Measurements from ENCODE around the gene PDE4A.

Gene PDE4A

DNA sequence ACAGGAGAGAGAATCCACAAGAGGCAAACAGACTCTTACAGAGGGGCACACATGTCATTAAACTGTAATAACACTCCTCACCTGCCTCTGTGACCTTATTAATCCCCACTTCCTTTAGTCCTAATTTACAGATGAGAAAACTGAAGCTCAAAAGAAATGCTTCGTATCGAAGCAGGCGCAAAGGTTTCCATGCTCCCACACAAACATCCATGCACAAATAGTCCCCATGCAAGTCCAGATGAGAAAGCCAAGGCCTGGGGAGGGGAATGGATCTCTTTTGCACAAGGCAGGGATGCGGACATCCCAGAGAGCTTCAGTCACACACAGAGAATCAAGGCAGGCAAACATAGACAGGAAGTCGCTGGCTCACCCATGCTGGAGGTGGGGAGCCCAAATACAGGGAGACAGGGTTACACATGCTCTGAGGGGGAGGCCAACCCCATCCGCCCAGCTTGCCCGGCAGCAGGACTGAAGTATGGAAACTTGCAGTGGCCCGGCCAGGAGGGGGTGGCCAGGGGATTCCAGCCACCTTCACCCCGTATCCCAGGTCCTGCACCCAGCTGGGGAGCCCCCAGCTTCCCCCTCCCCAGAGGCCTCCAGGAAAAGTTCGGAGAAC, 96.4 kb downstream of the PDE4A start:
- no peak for DNase-seq

DNA sequence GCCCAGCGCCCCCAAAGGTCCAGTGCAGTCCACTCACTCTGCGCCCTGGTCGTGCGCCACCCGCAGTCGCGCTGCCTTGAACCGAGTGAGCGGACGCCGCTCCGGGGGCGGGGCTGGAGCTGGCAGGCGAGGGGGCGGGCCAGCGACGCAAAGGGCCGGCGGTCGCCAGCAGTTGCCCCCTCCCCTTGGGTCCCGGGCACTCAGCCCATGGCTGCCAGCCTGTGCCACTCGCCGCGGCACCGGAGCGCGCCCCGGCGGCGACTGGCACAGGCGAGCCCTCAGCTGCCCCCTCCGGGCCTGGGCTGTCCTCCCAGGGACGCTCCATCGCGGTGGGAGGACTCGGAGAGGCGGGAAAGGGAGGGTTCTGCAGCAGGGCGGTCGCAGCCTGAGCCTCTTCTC, 97.0 kb downstream of the PDE4A start, which contains the start of gene S1PR5:
Gene S1PR5, minus strand, starts transcription at position 87 of the 399 bp plus-strand sequence. CDS start 2,436 bp downstream, outside the sequence.
- DNase-seq, result no peak

DNA sequence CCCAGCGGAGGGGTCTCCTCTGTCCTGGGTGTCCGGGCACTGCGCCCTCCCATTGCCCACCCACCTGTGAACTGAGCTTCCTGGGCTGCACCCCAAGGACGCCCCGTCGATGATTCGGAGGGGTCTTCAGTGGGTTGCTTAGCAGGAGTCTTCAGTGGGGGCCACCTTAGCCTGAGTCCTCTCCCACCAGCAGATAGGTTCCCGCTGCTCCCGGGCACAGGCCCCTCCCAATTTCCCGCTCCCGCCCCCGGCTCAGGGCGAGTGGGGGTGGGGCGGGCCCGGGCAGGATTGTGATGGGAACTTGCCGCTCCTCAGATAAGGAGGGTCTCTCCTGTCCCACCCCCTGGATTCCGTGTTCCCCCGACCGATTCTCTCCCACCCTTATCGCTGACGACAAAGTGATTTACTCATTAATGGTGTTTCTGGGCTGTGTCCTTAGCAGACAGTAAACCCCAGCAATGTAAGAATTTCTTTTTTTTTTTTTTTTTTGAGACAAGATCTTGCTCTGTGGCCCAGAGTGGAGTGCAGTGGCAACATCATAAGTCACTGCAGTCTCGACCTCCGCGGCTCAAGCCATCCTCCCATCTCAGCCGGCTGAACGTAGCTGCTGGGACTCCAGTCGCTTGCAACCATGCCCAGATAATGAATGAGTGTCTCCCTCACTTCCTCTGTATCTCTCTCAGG, 97.6 kb downstream of the PDE4A start:
- DNase-seq, result no peak

DNA sequence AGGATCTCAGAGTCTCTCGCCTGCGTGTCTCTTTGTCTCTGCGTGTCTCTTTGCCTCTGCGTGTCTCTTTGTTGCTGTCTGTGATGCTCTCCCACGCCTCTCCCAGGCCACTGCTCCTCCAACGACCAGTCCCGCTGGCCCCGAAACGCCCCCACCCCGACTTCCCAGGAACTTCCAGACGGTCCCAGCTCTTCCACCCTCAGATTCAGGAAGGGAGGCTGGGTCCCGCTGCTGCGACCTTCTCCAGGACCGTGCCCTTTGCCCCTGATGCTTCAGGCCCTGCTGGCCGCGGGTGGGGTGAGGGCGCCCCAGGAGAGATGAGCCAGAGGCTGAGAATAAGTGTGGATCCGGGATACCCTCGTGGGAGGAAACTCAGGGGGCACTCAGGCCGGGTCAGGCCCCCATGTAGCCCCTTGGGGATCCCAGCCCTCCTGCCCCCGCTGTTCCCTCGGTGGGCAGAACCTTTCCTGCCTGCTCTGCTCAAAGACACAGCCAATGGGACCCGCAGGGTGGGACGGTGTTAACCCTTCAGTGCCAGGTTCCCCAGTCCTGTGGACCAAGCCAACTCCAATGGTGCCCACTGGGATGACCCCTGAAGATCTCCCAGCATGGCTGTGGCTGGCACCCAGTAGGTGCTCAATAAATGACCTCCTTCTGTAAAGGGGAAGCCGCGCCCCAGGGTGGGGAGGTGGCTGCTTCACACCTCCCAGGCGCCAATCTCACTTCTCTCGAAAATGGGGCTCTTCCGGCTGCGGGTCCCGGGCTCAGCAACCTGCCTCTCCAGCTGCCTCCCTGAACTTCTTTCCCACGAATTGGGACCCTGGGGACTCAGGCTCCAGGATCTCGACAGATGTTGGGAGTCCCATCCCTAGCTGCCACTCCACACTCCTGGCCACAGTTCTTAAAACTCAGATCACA, 98.4 kb downstream of the PDE4A start:
- no peak for DNase-seq

All from GDM1 (cell line).